GM19035 (cell line): Measurements from ENCODE around the gene CHID1.
A peak's percentile ranks its signal among the peaks of the same experiment; 100 is the strongest.

Experiments used
- ATAC-seq: cut with Tn5 transposase; IDR thresholded peaks from one replicate; pipeline ENCODE4 v1.9.1; 2021; ENCODE audit not compliant: unreplicated experiment

CHID1 gene

DNA sequence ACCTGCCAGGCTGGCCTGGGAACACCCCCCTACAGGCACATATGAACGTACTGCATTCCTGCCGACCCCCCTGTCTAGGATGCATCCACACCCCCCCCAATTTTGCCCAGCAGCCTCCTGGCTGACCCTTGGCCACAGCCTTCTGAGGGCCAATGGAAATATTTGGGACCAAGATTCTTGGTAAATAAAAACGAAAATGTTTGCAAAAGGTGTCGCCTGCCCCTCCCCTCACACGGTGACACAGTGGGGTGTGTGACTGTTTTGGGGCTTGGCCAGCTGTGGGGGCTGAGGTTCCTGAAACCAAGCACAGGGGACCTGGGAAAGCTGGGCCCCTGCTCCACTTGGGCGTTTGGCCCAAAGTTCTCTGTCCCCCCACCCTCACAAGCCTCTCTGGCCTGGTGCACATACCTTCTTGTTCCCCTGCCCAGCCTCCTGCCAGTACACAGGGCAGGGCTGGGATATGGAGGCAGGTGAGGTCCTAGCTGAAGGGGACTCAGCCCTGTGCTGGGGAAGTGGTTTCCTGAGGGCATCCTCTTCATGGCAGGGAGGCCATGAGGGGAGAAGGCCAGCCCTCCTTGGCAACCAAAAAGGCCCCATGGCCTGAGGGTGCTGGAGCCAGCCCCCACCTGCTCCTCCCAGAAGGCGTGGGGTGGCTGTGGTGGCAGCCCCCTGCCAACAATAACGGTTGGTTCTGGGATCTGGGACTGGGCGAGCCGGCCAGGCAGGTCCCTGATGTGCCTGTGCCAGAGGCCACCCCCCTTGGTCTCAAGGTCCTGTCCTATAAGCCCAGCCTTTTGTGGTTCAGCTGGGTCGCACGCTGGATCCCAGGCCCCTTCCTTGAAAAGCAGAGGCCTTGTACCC lies 85.0 kb downstream of the CHID1 start:
- no peak for ATAC-seq

DNA sequence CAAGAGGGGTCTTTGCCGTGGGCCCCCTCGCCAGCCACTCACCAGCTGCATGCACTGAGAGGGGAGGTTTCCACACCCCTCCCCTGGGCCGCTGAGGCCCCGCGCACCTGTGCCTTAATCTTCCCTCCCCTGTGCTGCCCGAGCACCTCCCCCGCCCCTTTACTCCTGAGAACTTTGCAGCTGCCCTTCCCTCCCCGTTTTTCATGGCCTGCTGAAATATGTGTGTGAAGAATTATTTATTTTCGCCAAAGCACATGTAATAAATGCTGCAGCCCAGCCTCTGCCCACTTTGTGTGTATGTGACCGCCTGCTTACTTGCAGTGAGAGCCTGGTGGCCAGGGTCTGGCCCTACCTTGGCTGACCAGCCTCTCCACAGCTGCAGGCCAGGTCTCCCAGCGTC lies 85.7 kb downstream of the CHID1 start:
- no peak for ATAC-seq

DNA sequence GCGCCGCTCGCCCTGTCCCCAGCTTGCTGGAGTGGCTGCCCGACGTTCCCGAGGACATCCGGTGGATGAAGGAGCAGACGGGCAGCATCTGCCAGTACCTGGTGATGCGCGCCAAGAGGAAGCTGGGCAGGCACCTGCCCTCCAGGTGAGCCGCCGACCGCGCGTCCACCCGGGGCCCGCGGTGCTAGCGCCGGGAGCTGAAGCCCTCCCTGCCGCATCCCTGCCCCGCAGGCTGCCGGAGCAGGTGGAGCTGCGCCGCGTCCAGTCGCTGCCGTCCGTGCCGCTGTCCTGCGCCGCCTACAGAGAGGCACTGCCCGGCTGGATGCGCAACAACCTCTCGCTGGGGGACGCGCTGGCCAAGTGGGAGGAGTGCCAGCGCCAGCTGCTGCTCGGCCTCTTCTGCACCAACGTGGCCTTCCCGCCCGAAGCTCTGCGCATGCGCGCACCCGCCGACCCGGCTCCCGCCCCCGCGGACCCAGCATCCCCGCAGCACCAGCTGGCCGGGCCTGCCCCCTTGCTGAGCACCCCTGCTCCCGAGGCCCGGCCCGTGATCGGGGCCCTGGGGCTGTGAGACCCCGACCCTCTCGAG lies 86.2 kb downstream of the CHID1 start:
- ATAC-seq, result no peak

DNA sequence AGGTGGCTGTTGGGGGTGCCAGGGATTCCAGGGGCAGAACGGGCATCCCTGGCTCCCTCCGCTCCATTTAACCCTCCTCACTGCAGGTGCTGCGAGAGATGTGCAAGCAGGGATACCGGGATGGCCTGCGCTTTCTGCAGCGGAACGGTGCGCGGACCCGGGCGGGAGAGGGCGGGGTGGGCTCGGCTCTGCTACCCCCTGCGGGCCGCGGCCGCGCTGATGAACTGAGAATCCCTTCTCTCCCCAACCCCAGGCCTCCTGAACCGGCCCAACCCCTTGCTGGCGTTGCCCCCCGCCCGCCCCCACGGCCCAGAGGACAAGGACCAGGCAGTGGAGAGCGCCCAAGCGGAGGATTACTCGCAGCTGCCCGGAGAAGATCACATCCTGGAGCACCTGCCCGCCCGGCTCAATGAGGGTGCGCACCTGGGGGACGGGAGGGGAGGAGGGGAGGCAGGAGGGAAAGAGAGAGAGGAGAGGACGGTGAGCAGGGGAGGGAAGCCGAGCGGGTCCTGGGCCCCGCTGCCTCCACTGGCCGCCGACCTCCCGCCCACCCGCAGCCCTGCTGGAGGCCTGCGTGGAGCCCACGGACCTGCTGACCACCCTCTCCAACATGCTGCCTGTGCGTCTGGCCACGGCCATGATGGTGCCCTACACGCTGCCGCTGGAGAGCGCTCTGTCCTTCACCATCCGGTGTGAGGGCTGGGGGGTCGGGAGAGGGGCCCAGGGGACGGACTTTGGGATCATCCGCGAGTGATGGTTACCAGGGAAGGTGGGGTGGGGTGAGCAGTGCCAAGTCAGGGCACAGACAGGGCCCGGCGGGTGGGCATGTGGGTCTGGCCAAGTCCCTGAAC lies 86.9 kb downstream of the CHID1 start:
- no peak for ATAC-seq

DNA sequence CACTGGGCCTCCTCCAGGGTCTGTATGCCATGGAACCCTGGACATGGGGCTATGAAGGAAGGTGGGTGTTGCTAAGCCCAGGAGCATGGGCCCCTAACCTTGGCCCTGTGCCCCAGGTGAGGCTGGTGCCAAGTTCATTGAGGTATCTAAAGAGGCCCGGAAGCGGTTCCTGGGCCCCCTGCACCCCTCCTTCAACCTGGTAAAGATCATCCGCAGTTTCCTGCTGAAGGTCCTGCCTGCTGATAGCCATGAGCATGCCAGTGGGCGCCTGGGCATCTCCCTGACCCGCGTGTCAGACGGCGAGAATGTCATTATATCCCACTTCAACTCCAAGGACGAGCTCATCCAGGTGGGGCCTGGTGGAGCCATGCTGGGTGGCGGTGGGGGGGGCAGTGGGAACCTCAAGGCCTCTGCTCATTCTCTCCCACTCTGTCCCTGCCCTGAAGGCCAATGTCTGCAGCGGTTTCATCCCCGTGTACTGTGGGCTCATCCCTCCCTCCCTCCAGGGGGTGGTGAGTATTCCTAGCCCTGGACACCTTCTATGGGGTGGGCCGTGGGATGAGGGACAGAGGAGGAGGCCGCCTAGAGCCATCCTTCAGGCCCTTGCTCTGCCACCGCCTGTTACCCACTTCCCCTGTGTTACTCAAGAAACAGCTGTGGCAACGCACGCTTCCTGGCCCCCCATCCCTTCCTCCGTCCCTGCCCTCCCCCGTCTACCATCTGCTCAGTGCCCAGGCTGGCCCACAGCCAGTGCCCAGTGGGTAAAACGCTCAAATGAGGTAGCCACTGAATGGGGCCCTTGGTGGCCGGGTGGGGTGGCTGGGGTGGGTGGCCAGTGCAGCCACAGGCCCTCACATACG lies 88.9 kb downstream of the CHID1 start:
- ATAC-seq, result no peak

DNA sequence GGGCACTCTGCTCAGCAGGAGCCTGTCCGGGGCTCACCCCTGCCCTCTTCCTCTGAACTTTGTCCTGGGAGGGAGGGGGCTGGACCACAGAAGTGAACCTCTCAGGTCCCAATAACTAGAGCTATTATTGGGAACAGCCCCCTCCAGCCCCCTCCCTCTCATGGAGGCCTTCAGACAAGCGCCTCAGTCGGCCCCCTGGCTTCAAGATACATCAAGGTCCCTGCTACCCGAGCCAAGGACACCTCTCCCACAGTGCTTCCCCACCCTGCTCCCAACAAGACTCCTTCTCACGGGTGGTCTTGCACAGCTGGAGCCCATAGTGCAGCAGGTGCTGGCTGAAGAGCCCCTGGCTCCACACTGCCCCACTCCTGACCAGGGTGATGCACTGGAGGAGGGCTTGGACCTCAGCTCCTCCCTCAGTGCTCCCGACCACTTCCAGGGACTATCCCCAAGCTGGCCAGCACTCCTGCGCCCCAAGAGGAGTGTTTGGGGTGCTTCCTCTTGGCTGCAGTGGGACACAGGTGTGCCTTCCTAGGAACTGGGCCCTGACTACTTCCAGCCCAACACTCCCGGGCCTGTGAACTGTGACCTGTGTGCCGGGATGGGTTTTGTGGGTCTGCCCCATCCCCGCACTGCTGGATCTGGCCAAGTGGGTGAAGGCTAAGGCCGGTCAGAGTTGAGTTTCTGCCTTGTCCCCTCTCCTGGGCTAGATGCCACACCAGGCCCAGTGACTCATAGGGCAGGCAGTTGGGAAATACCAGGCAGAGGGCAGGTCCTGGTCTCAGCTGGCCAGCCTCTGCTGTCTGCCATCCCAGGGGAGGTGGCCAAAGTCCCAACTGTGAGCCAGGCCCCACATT lies 89.7 kb downstream of the CHID1 start:
- no peak for ATAC-seq

DNA sequence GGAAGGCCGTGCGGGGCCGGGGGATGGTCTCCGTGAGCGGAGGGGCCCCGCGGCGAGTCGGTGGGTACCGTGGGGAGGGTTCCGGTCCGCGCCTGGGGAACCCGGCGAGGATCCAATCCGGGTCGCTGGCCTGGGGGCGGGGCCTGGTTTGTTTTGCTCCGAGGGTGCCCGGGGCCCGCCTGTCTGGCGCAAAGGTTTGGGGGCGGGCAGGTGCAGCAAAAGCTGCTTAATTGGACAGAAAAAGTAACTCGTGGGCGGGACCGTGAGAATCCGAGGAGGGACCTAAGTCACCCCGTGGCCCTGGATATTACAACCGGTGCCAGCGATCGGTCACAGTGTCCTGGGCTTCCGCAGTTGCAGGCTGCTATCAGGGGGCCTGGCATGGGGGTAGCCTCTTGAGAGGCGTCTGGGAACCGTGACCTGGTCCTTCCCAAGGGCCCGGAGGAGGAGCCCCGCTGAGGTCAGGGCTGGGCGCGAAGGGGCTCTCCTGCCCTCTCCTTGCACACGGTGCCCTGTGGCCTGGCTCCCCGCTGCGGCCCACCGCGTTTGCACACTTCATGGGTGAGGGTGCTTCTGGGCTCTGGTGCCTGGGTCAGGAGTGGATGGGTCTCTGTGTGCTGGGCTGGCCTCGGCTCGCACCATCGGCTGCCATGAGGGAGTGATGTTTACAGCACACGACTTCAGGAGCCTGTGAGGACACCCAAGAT lies 90.5 kb downstream of the CHID1 start:
- ATAC-seq, result peak; percentile 65

DNA sequence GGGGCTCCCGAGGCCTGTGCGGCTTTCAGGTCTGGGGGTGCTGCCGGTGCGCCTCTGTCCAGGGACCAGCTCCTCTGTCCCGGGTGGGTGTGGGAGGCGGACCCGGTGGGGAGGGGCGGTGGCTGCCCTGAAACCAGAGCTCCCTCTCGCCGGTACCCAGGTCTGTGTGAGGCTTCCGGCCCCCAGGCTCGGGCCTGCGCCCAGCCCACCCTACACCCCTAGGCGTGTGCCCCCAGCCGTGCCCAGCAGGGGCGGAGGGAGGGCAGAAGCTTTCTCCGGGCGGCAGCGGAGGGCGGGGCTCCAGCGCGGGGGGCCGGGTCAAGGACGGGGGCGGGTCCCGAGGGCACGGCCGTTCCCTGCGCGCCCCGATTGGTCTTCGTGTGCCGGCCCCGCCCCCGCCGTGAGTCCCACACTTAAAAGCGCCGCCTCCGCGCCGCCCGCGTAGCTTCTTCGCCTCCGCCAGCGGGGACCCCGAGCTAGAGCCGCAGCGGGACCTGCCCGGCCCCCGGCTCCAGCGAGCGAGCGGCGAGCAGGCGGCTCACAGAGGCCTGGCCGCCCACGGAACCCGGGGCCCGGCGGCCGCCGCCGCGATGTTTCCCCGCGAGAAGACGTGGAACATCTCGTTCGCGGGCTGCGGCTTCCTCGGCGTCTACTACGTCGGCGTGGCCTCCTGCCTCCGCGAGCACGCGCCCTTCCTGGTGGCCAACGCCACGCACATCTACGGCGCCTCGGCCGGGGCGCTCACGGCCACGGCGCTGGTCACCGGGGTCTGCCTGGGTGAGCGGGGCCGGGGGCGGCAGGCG lies 91.3 kb downstream of the CHID1 start:
- ATAC-seq, result peak; percentile 66

DNA sequence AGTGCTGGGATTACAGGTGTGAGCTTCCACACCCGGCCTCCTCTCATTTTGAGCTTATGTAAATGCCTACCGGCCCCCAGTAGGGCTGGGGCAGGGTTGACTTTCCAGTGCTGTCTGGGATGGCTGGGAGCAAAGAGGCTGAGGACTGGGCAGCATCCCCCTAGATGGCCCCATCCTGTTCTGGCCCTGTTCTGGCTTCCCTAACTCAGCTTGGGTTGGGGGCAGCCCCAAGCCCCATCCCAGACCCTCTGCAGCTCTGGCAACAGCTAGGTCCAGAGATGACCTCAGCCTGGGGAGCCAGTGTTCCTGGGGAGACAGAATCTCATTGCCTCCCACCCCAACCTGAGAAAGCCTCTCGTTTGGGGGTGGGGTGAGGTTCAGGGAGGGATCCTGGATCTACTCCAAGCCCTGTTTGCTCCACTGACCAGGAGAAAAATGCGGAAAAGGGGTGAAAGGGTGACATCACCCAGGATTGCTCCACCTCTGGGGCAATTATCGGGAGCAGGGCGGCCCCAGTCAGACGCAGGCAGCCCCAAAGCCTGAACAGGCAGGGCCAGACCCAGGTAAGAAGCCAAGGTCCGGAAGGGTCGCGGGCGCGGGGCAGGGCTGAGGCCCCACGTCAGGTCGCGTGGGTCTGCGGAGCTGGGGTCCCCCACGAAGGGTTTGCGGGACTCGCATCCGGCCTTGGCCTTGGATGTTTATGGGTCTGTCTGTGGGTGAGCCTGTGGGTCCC lies 92.0 kb downstream of the CHID1 start, which contains the start of gene PNPLA2:
Gene PNPLA2, plus strand, starts transcription at position 519 of the 733 bp plus-strand sequence. CDS start 805 bp downstream, outside the sequence.
- ATAC-seq, result no peak
